Smooth muscle cell (in vitro differentiated cells): ENCODE measurements around the gene FAM210B. TPM values are rescaled to one million over a fixed set of nuclear protein-coding genes. Genes with fewer than 3 reads are reported as not detected.
"Not testable (repeated sequence)": the region's sequence is repeated elsewhere in the genome, so short reads cannot be mapped to it uniquely, and the experiment has no call there.

Experiments
- DNase-seq: peaks from one replicate; lab custom pipeline; 2025; ENCODE audit not compliant: unreplicated experiment; lab: John Stamatoyannopoulos, UW
- H2AFZ ChIP-seq: fragments of 200-600 bp; sonication (generic); 2 replicates; pipeline ENCODE4 v1.6.0; 2016; ENCODE audit warnings: antibody characterized with exemption, low read depth, mild to moderate bottlenecking
- H3F3A ChIP-seq: fragments of 200-600 bp; sonication (generic); 2 replicates; pipeline ENCODE4 v1.6.0; 2017; ENCODE audit warnings: antibody characterized with exemption, low read depth
- H3K27ac ChIP-seq: fragments of 200-600 bp; sonication (generic); 2 replicates; pipeline ENCODE4 v1.5.1; 2016; ENCODE audit warnings: low read depth, mild to moderate bottlenecking
- H3K27me3 ChIP-seq: fragments of 200-600 bp; sonication (generic); 2 replicates; pipeline ENCODE4 v1.6.1; 2016; ENCODE audit warnings: low read depth, mild to moderate bottlenecking
- H3K36me3 ChIP-seq: fragments of 200-600 bp; sonication (generic); 2 replicates; pipeline ENCODE4 v1.5.1; 2016; ENCODE audit warnings: low read depth
- H3K4me1 ChIP-seq: fragments of 200-600 bp; sonication (generic); 2 replicates; pipeline ENCODE4 v1.5.1; 2016; ENCODE audit warnings: low read depth
- H3K4me2 ChIP-seq: fragments of 200-600 bp; sonication (generic); 2 replicates; pipeline ENCODE4 v1.6.0; 2016; ENCODE audit warnings: mild to moderate bottlenecking
- H3K4me3 ChIP-seq: fragments of 200-600 bp; sonication (generic); 2 replicates; pipeline ENCODE4 v1.5.1; 2016; ENCODE audit warnings: mild to moderate bottlenecking
- H3K79me2 ChIP-seq: fragments of 200-600 bp; sonication (generic); 2 replicates; pipeline ENCODE4 v1.6.0; 2016; ENCODE audit warnings: low read depth, mild to moderate bottlenecking
- H3K9ac ChIP-seq: fragments of 200-600 bp; sonication (generic); 2 replicates; pipeline ENCODE4 v1.6.0; 2016; ENCODE audit warnings: low read depth
- H3K9me3 ChIP-seq: fragments of 200-600 bp; sonication (generic); replicated peaks from 2 replicates; pipeline ENCODE4 v1.5.1; 2016; ENCODE audit warnings: low read depth
- H4K20me1 ChIP-seq: fragments of 200-600 bp; sonication (generic); 2 replicates; pipeline ENCODE4 v1.6.0; 2016; ENCODE audit warnings: low read depth
- CTCF ChIP-seq: fragments of 200-600 bp; sonication (generic); IDR thresholded peaks from 2 replicates; pipeline ENCODE4 v1.5.1; 2017; ENCODE audit warnings: borderline replicate concordance, mild to moderate bottlenecking, antibody characterized with exemption; ENCODE audit not compliant: insufficient read depth, poor library complexity, severe bottlenecking
- WGBS: methylation state at CpG from one replicate; pipeline ENCODE4 v1.1.7; 2016; ENCODE audit warnings: low lambda C conversion rate; 5-methylcytosine and 5-hydroxymethylcytosine counted together
- polyA plus RNA-seq: library from polyadenylated mRNA; unstranded; fragments of >200 nt; fragmentation: Nextera tagmentation; extraction: Ambion mirVana; gene quantifications from 2 replicates; pipeline ENCODE4 v1.2.1, GENCODE V29; 2016
- total RNA-seq: library from RNA; depleted of rRNA; stranded (reverse); fragments of >200 nt; gene quantifications from 2 replicates; pipeline ENCODE4 v1.2.3, GENCODE V29; 2014

FAM210B gene
- total and polyA plus RNA-seq, 2 experiments from 2014 or later: 32.0 to 38.2 TPM

- H3K36me3 ChIP-seq: no peaks in the 10 kb centered on the region
- DNase-seq: no peak
- H3K4me2 ChIP-seq: no peak overlapping the region
- WGBS: 96% methylated on average over 6 of the region's 6 CpGs
- no peaks in the 10 kb centered on the region for H3K9me3 ChIP-seq
- H4K20me1 ChIP-seq: no peaks in the 10 kb centered on the region
- no peak overlapping the region for H3K4me3 ChIP-seq
- peaks cover 10% of the 10 kb centered on the region for H3K4me1 ChIP-seq
- H3K79me2 ChIP-seq: peaks cover 34% of the 10 kb centered on the region
- no peaks in the 10 kb centered on the region for H3F3A ChIP-seq
- no peaks in the 10 kb centered on the region for H3K27me3 ChIP-seq
- H2AFZ ChIP-seq: no peak overlapping the region
- no peak for TF ChIP-seq CTCF
- H3K27ac ChIP-seq: no peak overlapping the region
- no peak overlapping the region for H3K9ac ChIP-seq
Observed at GRCh38 chr20:56386219-56386618, 27.4 kb downstream of the FAM210B start.

- H3K27me3 ChIP-seq: no peaks in the 10 kb centered on the region
Observed at GRCh38 chr20:56388882-56389281, 30.1 kb downstream of the FAM210B start.

GRCh38 chr20:56389807-56390206 lies 31.0 kb downstream of the FAM210B start:
- Histone ChIP-seq H4K20me1 (no peaks in the 10 kb centered on the region), H3K36me3 (no peaks in the 10 kb centered on the region), H3K79me2 (peaks cover 59% of the 10 kb centered on the region), H3K9ac (no peak overlapping the region), H3K4me2 (no peak overlapping the region), H3K4me3 (no peak overlapping the region), H3K4me1 (peaks cover 23% of the 10 kb centered on the region), H3F3A (peaks cover 3% of the 10 kb centered on the region), H2AFZ (no peak overlapping the region), H3K27me3 (no peaks in the 10 kb centered on the region), H3K27ac (no peak overlapping the region), H3K9me3 (no peaks in the 10 kb centered on the region)
- TF ChIP-seq CTCF: no peak
- 98% methylated on average over 4 of the region's 4 CpGs for WGBS
- DNase-seq: no peak

More at GRCh38 chr20:56388882-56389281, 30.1 kb downstream of the FAM210B start:
- WGBS: 95% methylated on average over 4 of the region's 4 CpGs
- no peak for DNase-seq
- Histone ChIP-seq H3K4me1 (peaks cover 20% of the 10 kb centered on the region), H3K4me2 (no peak overlapping the region), H2AFZ (no peak overlapping the region), H3K4me3 (no peak overlapping the region), H3K9me3 (no peaks in the 10 kb centered on the region), H3K9ac (no peak overlapping the region), H4K20me1 (no peaks in the 10 kb centered on the region), H3F3A (no peaks in the 10 kb centered on the region), H3K36me3 (no peaks in the 10 kb centered on the region), H3K27ac (no peak overlapping the region), H3K79me2 (peaks cover 50% of the 10 kb centered on the region)
- no peak for TF ChIP-seq CTCF

- not testable (repeated sequence) for DNase-seq, H3K27ac ChIP-seq, H3K27me3 ChIP-seq, H3F3A ChIP-seq, H3K4me3 ChIP-seq, H3K9me3 ChIP-seq, H3K36me3 ChIP-seq, H4K20me1 ChIP-seq, H2AFZ ChIP-seq
- 97% methylated on average over 9 of the region's 9 CpGs for WGBS
- Histone ChIP-seq H3K4me1 (peaks cover 23% of the 10 kb centered on the region), H3K9ac (peak overlapping the region; percentile 80), H3K79me2 (peaks cover 63% of the 10 kb centered on the region), H3K4me2 (peak overlapping the region; percentile 97)
Observed at GRCh38 chr20:56390396-56390795, 31.6 kb downstream of the FAM210B start.
